GM19328 (cell line): ENCODE data around the gene ARID3C.

Experiments used
- ATAC-seq: cut with Tn5 transposase; IDR thresholded peaks from one replicate; pipeline ENCODE4 v1.9.1; 2021; ENCODE audit warnings: mild to moderate bottlenecking, moderate library complexity; ENCODE audit not compliant: unreplicated experiment

Gene ARID3C

DNA sequence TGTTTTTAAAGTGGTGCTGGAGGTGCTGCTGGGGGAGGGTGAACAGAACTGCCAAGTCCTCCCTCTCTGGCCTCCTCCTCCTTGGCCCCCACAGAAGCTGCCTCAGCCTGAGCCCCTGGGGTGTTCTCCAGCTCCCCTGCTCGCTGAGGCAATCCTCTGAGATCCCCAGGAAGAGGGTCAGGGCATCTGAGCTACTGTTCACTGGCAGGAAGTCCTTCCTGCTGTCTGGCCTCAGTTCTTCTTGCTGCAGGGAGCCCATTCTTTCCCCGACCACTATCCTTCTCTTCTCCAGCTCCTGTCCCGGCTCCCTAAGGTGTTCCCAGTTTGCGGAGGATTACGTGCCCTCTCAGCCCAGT lies 49.1 kb downstream of the ARID3C start:
- no peak for ATAC-seq

DNA sequence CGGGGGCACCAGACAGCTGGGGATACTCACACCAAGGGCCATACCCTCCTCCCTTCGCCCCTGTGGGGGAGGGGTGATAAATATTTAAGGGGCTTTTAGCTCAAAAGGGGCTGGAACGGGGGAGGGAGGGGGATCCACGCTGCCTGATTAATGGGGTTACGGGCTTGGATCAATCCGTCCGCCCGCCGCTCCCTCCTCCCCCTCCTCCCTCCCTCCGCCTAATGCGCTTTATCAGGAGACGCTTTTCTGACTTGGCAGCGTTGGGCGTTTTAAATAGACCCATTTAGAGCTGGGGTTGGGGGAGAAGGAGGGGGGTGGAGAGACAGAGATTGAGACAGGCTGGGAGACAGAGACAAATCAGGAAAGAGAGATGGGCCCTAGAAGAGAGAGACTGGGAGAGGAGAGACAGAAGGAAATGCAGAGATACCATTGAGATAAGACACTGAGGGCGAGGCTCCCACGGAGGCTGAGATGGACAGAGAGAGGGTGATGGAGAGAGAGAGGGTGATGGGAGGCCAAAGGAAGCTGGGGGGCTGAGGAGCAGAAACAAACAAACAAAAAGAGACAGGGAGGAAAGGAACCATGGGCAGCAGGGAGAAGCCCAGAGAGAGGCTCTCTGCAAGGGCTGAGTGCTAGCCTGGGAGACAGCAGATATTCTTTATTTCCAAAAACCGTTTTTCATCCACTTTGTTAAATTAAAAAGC lies 49.6 kb downstream of the ARID3C start:
- no peak for ATAC-seq

DNA sequence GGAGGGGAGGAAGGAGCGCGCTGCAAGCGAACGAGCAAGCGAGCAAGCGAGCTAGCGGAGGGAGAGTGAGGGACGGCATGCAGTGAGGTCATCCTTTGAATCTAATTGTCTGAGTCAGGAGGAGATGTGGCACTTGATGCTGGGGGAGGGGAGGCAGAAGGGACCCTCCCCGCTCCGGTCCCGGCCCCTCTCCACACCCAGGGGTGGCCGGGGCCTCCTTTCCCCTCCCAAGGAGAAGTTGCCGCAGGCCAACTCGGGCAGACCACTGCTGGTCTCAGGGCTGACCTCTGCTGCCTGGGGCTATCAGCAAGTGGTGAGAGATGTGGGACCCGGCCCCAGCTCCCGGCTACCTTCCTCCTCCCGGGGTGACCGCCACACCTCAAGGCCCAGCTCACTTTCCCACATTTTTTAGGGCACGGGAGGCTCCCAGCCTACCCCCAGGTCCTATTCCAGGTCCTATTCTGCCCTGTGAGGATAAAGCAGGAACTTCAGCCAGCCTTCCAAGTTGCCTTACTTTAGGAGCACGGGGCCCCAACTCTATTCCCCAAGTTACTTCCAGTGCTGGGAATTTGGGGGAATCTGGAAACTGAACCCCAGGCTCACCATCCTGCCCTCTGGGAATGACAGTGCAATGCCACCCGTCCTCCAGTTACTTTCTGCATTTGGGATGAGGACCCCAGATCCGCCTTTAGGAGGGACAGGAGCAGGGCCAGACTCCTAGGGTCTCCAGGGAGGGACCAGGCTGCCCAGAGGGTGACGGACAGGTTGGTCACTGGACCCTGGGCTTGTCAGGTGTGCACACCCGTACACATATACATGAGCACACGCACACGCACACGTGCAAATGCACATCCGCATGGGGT lies 50.4 kb downstream of the ARID3C start:
- no peak for ATAC-seq

DNA sequence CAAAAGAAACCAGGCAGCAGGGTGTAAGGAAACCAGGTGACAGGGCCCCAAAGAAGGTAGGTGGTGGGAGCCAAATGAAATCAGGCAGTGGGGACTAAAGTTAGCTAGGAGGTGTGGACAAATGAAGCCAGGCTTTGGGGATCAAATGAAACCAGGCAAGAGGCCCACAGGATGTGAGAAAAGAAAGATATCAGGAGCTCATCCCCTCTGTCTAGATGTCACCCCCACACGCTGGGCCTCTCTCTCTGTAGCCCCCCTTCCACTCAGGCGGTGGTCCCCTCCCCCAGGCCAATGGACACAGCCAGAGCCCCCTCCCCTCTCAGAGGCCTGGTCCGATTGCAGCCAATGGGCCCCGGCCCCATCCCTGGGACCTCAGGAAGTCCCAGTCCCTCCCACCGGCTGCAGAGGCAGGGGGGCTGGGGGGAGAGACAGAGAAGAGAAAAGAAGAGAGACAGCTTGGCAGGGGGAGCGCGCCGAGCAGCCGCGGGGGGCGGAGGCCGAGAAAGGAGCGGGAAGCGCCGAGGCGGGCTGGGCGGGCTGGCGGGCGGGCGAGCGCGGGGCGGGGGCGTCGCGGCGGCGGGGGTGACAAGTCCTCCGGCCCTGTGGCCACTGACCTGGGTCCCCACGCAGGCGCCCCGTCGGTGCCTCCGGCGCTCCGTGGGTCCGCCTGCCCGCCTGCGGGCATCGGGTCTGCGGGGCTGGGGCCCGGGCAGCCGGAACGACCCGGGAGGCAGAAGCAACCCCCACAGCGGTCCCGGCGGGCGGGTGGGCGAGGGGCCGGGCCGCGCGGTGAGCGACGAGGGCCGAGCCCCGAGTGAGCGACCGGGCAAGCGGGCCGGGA lies 51.2 kb downstream of the ARID3C start:
- ATAC-seq, result no peak

DNA sequence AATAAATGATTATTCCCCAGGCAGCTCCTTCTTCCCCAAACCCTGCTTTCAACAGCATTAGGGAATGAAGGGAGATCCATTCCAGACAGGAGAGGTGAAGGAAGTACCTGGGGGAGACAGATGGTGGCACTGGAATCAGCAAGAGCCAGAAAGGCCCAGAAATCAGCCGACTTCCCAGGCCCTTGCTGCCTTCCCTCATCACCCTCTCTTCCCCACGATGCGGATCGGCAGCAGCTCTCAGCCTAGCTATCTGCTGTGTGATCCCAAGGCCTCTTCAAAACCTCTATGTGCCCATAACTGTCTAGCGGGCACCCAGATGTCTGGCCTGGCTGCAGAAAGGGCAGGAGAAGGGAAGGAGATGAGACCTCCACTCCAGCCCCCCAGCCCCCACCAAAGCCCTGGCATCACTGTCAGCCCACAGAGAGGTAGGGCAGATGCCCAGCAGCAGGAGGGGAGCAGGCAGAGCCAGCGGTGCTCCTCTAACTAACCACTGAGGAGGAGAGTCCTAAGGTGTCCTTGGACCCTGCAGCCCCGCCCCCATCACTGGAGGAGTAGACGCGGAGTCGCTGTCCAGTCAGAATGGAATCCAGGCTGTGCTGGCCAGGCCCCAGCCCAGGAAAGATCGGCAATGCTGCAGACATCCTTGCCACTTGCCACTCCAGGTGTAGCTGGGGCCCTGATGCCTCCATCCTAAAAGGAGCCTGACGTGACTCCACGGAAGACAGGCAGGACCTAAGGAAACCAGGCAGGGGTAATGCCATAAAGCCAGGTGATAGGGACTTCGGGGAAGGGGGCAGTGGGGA lies 52.1 kb downstream of the ARID3C start:
- ATAC-seq, result no peak

DNA sequence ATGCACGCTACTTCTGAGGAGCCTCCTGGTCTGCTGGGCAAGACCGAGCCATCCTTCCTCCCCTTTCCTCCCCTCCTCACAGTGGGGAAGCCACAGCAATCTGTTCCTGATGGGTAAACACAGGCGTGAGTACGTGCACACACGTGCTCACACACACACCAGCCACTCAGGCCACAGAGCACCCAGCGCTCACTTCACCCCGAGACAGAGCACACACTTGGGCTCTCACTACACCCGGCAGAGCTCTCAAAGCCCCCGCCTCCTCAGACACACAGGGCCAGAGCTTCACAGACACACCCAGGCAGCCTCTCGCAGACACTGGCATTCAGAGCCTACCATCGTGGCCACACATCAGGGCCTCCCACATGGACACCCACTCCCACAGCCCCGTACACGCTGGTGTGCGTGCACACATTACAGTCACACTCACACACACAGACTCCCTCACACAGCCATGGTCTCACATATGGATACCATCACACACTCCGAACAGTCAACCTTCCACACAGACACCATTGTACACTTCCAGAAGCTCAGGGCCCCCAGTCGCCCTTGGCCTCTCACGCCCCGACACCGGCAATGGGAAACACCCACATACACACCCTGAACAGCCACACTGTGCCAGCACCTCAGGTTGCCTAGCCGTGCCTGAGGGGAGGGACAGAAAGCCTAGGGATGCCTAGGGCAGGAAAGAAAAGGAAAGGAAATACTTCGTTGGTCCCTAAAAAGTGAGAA lies 52.8 kb downstream of the ARID3C start:
- no peak for ATAC-seq

DNA sequence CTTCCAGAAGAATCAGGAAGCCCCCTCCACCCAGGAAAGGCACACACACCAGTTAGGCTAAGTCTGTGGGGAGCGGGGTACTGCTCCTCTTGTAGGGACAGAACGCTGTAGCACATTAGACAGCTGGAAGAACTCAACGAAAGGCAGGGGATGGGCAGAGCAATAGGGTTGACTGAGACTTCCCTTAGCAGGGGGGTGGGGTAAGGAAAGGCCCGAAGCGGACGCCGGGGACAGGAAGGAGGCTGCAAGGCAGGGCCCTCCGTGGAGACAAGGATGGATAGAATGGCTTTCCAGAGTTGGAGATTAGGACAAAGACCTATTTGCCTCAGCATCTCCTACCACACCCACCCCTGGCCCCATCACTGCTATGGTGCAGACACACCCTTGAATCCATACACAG lies 53.6 kb downstream of the ARID3C start:
- no peak for ATAC-seq

DNA sequence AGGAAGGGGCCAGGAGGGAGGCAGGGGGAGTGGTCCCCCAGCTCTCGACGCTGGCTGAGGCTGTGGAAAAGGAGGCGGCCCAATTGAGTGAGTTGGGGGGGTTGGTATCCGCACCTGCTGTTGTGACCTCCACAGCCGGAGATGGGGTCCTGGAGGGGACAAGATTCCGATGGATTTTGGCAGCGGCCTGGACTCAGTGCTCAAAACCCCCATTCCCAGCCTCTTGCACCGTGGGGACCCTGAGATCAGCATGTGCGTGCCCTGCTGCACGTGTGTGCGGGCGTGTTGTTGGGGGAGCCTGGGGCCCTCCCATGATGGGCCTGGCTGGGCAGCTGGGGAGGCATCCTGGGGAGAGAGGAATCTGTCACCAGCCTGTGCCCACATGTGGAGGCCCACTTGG lies 54.3 kb downstream of the ARID3C start:
- ATAC-seq, result no peak

DNA sequence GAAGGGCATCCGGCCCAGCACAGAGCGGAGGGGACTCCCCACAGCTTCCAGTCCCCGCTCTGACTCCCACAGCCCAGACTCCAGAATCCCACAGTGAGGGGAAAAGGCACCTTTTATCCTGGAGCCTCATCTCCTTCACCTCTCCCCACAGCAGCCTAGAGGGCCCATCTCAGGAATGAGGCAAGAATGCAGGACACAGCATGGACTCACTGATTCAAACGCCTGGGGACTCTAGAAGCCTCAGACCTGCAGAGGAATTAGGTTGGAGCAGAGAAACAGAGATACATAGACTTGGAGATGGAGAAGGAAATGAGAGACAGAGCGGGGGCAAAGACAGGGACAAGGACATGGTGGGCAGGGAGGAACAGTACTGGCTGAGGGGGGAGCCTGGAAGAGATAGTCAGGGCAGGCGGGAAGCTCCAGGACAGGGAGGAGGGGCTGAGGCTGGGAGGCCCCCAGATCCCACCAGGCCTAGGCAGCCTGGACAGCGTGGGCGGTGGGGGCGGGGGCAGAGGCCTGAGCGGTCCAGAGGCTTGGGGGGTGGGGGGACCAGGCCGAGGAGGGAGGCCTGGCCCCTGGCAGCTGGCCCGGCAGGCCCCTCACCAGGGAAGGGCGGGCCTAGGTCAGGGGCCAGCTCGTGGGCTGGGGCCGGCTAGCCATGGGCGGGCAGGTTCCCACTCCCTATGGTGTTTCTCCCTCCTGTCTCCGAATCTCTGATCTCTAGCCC lies 55.1 kb downstream of the ARID3C start:
- ATAC-seq, result no peak

DNA sequence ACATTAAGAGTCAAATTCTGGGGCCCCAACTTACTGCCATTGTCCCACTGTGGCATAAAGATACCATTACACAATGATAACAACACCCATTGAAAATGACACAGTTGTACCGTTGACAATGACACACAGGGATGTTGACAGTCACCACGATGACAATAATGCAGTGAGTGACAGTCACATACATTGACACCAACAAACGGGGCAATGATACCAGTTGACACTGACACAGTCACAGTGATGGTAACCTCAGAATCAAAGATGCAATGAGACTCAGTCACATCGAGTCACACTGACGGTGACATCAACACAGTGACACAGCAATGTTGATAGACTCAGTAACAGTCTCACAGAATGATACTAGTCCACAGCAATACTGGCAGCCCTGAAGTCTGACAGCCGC lies 56.2 kb downstream of the ARID3C start:
- ATAC-seq, result no peak

DNA sequence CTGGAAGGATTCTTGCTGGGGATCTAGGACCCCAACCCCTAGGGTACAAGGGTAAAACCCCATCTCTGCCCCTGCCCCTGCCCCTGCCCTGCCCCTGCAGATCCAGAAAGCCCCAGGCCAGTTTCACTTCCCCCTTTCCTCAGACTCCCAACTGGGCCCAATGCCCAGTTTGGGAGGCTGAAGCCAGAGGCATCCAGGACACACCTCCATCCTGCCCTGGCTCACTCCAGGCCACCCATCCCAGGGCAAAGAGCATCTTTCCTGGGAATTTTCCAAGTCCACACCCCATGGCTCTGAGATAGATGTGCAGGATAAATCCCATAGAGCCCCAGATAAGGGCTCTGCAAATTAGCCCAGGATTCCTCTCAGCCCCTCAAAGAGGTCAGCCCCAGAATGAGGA lies 56.8 kb downstream of the ARID3C start:
- no peak for ATAC-seq

DNA sequence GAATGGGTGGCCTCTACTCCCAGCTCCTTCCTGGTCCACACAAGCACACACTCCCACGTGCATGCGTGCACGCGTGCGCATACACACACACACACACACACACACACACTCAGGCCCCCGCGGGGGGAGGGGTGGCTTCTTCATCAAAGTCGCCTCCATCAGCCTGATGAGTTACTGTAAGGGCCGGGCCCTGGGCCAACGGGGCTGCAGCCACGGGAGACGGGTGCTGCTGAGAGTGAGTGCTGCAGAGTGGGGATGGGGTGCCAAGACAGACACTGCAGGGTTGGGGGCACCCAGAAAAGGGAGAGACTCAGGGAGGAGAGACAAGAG lies 57.4 kb downstream of the ARID3C start:
- no peak for ATAC-seq
